Ishikawa (cell line): Measurements from ENCODE around the gene COP1.

Source experiments
- CEBPB ChIP-seq: IDR thresholded peaks from 2 replicates; pipeline ENCODE4 v1.6.1; 2012
- CREB1 ChIP-seq: IDR thresholded peaks from 2 replicates; pipeline ENCODE4 v1.6.1; 2012; ENCODE audit warnings: low read depth
- EGR1 ChIP-seq: IDR thresholded peaks from 2 replicates; pipeline ENCODE4 v1.6.1; 2012
- EP300 ChIP-seq: IDR thresholded peaks from 2 replicates; pipeline ENCODE4 v1.6.1; 2012; ENCODE audit warnings: borderline replicate concordance
- FOXM1 ChIP-seq: IDR thresholded peaks from 2 replicates; pipeline ENCODE4 v1.6.1; 2012; ENCODE audit warnings: low read depth, borderline replicate concordance
- NFIC ChIP-seq: IDR thresholded peaks from 2 replicates; pipeline ENCODE4 v1.6.1; 2012
- RAD21 ChIP-seq: IDR thresholded peaks from 2 replicates; pipeline ENCODE4 v1.6.1; 2012; ENCODE audit warnings: low read depth
- TAF1 ChIP-seq: IDR thresholded peaks from 2 replicates; pipeline ENCODE4 v1.6.1; 2012; ENCODE audit warnings: low read depth, mild to moderate bottlenecking
- TCF12 ChIP-seq: IDR thresholded peaks from 2 replicates; pipeline ENCODE4 v1.6.1; 2012; ENCODE audit warnings: low read depth
- TEAD4 ChIP-seq: IDR thresholded peaks from 2 replicates; pipeline ENCODE4 v1.6.1; 2012
- USF1 ChIP-seq: IDR thresholded peaks from 2 replicates; pipeline ENCODE4 v1.6.1; 2012
- YY1 ChIP-seq: IDR thresholded peaks from 2 replicates; pipeline ENCODE4 v1.6.1; 2012; ENCODE audit warnings: low read depth
- ZBTB7A ChIP-seq: IDR thresholded peaks from 2 replicates; pipeline ENCODE4 v1.6.1; 2012; ENCODE audit warnings: low read depth
- TF ChIP-seq, protein P1 (sequence below): IDR thresholded peaks from 2 replicates; pipeline ENCODE4 v1.6.1; 2012; ENCODE audit warnings: low read depth, mild to moderate bottlenecking
- TF ChIP-seq, protein P2 (sequence below): IDR thresholded peaks from 2 replicates; pipeline ENCODE4 v1.6.1; 2012

Gene COP1

DNA sequence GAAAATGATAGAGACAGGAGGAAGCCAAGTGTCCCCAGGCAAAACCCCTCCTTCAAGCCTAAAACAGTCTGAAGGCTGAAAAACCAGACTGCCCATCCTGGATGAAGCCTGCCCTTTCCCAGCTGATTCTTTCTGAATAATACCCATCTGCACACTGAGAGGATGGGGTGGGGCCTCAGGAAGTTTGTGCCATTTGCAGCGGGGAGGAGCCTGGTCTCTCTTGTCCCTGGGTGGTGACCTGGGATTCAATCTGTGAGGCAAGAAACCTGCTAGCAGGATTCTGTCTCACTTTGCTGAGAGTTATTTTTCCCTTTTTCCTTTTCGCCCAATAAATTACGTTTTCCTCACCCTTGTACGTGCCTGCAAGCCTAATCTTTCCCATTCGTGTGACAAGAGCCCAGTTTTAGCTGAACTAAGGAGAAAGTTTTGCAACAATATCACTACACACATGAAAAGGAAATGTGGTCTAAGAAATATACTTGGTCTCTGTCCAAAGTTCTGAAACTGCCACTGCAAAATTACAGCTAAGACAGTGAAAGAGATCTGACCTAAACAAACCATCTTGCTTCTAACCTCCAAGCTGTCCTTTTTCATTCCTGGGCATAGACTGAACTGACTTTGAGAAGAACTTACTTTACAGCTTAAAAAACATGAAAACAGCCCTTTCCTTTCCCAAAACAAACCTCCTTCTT is 105.0 kb downstream of the COP1 start:
- TF ChIP-seq, protein P1, sequence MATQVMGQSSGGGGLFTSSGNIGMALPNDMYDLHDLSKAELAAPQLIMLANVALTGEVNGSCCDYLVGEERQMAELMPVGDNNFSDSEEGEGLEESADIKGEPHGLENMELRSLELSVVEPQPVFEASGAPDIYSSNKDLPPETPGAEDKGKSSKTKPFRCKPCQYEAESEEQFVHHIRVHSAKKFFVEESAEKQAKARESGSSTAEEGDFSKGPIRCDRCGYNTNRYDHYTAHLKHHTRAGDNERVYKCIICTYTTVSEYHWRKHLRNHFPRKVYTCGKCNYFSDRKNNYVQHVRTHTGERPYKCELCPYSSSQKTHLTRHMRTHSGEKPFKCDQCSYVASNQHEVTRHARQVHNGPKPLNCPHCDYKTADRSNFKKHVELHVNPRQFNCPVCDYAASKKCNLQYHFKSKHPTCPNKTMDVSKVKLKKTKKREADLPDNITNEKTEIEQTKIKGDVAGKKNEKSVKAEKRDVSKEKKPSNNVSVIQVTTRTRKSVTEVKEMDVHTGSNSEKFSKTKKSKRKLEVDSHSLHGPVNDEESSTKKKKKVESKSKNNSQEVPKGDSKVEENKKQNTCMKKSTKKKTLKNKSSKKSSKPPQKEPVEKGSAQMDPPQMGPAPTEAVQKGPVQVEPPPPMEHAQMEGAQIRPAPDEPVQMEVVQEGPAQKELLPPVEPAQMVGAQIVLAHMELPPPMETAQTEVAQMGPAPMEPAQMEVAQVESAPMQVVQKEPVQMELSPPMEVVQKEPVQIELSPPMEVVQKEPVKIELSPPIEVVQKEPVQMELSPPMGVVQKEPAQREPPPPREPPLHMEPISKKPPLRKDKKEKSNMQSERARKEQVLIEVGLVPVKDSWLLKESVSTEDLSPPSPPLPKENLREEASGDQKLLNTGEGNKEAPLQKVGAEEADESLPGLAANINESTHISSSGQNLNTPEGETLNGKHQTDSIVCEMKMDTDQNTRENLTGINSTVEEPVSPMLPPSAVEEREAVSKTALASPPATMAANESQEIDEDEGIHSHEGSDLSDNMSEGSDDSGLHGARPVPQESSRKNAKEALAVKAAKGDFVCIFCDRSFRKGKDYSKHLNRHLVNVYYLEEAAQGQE, result peak; percentile 79
- TF ChIP-seq EP300, result no peak
- TF ChIP-seq NFIC, result no peak
- TF ChIP-seq CEBPB, result no peak

GRCh38 chr1:176098560-176098959 is 108.5 kb downstream of the COP1 start:
- TF ChIP-seq ZBTB7A (no peak), FOXM1 (no peak), NFIC (no peak), CREB1 (no peak), USF1 (no peak), EGR1 (no peak), TEAD4 (no peak), TCF12 (no peak), EP300 (no peak), TAF1 (no peak), CEBPB (no peak)
- TF ChIP-seq, protein P2, sequence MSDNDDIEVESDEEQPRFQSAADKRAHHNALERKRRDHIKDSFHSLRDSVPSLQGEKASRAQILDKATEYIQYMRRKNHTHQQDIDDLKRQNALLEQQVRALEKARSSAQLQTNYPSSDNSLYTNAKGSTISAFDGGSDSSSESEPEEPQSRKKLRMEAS, result no peak
- TF ChIP-seq, protein P1, result no peak

DNA sequence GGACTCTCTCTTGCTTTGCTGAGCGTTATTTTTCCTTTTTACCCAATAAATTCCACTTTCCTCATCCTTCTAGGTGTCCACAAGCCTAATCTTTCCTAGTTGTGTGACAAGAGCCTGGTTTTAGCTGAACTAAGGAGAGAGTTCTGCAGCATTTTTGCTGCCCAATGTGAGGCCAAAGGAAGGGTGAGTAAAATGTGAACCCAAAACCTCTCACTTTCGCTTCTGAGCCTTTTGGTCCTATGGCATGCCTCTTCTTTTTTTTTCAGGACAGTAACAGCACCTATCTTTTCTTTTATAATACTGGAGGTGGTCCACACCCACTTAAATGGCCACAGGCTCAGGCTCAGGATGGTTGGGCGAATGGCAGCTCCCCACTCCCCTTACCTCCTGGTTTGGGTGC is 111.1 kb downstream of the COP1 start:
- TF ChIP-seq TAF1 (no peak), EGR1 (no peak)
- TF ChIP-seq, protein P2, result no peak

DNA sequence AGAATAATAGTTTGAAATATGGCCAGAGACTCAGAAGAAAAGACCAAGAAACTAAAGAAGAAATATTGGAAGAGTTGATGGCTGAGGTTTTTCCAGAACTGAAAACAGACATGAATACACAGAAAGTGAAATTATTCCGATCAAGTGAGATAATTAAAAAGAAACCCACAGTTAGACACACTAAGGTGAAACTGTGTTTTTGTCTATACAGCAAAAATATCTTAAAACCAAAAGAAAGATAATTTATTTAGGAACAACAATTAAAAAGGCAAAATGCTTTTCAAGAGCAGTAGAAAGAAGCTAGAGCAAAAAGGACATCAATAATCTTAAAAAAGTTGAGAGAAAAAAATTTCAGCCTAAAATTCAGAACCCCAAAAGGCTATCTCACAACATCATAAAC is 116.3 kb downstream of the COP1 start:
- TF ChIP-seq EGR1, result no peak
- TF ChIP-seq CREB1, result no peak
- TF ChIP-seq, protein P1, result no peak
- TF ChIP-seq TAF1, result no peak
- TF ChIP-seq USF1, result no peak
- no peak for TF ChIP-seq RAD21
- no peak for TF ChIP-seq TCF12
- no peak for TF ChIP-seq EP300
- TF ChIP-seq FOXM1, result no peak
- TF ChIP-seq, protein P2, result no peak
- TF ChIP-seq NFIC, result no peak
- TF ChIP-seq YY1, result no peak
- no peak for TF ChIP-seq TEAD4
- no peak for TF ChIP-seq ZBTB7A
- TF ChIP-seq CEBPB, result no peak
